HG02973 (cell line): ENCODE measurements around the gene DST.

Source experiments
- ATAC-seq: cut with Tn5 transposase; IDR thresholded peaks from one replicate; pipeline ENCODE4 v1.9.1; 2021; ENCODE audit warnings: moderate library complexity; ENCODE audit not compliant: unreplicated experiment

DST gene

DNA sequence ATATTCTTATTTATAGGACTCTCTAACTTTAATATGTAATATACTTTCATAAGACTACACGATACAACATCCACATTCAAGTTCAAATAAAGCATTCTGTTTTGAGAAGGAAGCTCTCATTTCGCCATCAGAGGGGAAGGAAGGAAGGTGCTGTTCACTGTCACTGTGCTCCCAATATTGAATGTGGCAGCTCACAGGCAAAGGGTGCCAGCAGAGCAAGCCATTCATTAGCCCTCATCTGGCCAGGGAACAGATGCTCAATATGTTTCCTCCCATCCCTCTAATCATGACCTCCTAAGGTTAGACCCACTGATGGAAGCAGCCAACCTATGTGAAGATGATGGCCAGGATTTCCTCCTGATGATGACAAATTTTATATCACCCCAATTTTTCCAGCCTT, 154.4 kb downstream of the DST start:
- ATAC-seq, result no peak

GRCh38 chr6:56486681-56487080, 156.0 kb downstream of the DST start:
- no peak for ATAC-seq

GRCh38 chr6:56484669-56485068, 158.0 kb downstream of the DST start:
- no peak for ATAC-seq

DNA sequence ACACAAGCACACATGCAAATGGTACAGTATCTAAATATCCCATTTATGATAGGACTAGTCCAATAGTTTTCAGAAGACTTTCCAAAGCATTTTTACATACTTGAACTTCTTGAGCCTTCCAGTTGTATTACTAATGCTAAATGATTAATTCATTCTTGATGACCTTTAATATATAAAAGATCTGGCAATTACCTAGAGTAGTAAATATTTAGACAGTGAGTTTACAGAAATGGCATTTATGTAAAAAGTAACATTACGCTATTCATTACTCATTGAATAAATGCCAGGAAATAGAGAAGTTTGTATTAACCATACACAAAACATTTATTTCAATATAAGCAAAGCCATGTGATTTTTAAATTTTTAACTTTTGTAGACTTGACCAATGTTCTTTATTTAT, 158.8 kb downstream of the DST start:
- ATAC-seq, result no peak

GRCh38 chr6:56482525-56482924, 160.2 kb downstream of the DST start:
- ATAC-seq, result no peak

GRCh38 chr6:56481957-56482356, 160.7 kb downstream of the DST start:
- no peak for ATAC-seq

DNA sequence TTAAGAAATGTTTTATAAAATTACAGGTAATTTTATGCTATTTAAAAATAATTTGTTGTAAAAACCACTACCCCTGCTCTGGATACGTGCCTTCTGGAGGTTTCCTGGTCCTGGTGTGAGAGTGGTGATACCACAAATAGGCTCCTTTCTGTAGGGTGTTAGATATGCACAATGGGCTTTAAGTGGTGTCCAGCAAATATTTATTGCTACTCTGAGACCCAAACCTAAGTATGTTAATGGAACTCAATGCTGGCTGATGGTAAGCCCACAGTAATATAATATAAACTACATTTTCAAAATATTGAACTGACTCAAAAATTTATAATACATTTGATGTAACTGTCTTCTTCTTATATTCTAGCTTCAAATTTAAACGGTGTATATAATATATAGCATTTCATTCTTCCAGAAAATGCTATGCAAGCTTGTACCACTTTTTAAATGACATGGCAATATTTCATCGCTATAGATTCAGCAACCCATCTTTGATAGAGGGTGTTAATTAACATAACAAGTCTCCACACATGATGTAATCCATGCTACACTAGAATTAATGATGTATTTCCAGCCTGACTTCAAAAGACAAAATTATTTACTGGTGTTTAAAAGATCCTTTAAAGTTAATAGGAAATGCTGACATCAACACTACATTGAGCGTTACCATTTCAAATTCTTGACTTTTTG, 161.9 kb downstream of the DST start:
- no peak for ATAC-seq

GRCh38 chr6:56480246-56480645, 162.4 kb downstream of the DST start:
- ATAC-seq, result no peak

DNA sequence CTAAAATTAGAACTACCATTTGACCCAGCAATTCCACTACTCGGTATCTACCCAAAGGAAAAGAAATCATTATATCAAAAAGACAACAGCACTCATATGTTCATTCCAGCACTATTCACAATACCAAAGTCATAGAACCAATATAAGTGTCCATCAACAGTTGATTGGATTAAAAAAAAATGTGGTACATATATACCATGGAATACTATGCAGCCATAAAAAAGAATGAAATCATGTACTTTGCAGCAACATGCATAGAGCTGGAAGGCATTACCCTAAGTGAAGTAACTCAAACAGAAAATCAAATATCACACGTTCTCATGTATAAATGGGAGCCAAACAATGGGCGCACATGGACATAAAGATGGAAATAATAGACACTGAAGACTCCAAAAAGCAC, 163.3 kb downstream of the DST start:
- no peak for ATAC-seq

DNA sequence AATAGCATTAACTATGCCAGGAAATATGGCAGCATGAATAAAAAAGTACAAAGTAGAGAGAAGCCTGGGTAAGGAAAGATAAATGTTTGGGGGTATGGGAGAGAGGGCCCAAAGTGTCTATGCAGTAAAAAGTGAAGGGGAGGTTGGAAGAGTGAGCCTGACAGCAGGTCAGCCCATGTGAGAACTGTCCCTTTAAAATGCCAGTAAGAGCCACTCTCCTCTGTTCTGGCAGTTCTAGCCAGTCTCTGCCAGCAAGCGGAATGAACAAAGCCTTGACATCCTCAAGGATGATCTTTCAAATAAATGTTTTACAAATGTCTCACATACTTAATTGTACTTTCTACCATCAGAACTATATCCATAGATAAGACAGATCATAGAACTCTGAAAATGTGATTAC, 164.5 kb downstream of the DST start:
- ATAC-seq, result no peak

DNA sequence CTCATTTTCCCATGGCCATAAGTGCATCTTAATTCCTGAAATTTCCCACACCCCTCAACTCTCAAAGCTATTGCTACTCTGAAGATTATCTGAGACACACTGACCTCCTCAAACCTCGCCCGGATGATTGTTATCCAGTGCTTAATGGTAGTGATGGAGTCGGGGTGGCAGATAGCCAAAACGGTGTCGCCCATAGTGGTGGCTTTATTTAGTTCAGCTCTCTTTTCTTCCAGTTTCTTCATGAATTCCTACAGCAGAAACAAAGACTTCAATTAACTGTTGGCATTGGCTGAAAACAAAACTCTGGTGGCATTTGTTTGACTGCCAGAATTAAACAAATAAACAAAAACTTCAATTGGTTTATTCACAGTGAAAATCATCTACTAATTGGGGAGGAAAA, 165.4 kb downstream of the DST start:
- no peak for ATAC-seq

- ATAC-seq, result no peak
Observed at GRCh38 chr6:56475736-56476457, 166.8 kb downstream of the DST start.

DNA sequence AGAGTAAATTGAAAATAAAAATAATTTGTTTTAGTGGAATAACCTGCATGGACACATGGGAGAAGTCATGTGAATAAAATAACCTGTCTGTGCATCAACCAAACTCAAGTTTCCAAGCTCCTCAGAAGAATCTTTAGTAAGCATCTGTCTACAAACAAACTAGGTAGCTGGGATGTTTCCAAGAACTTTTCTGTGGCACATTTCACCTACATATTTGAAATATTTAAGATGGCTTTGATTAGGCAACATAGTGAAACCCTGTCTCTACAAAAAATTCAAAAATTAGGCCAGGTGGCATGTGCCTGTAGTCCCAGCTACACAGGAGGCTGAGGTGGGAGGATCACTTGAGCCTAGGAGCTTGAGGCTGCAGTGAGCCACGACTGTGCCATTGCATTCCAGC, 168.2 kb downstream of the DST start:
- no peak for ATAC-seq

GRCh38 chr6:56463443-56463842, 179.2 kb downstream of the DST start:
- no peak for ATAC-seq

DNA sequence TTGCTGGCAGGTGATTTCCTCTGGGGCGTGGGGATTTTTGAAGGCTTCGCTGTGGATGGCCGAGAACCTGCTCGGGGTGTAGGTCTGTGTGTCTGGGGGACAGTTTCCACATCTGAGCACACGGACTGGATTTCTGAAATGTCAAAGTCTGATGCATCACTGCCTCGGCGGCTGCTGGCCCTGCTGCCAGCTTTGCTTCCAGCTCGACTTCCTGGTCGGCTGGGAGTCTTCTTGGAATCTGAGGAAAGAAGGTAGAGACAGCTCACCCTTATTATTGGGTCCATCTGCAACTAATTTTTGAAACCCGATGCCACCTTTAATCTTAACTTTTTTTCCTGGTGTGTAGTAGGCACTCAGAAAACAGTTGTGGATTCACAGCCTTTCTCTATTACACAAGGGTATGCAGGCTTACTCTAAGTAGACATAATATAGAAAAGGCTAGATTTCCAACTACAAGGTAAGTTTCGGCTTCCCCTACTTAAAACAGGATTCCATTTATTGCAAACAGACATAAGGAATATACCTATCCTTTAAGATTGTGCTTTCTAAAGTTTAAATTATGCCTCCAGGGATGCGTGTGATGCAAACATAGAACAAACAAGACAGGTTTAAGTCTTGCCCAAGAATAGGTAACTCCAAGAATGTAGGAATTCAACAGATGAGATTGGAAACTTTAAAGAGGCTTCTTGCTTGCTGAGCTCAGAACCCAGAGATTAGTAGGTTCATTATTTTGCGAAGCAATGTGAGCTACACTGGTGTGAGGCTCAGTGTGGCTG, 183.5 kb downstream of the DST start:
- no peak for ATAC-seq

GRCh38 chr6:56458324-56458884, 184.3 kb downstream of the DST start:
- ATAC-seq, result no peak

- no peak for ATAC-seq
Observed at GRCh38 chr6:56456785-56457184, 185.9 kb downstream of the DST start.

DNA sequence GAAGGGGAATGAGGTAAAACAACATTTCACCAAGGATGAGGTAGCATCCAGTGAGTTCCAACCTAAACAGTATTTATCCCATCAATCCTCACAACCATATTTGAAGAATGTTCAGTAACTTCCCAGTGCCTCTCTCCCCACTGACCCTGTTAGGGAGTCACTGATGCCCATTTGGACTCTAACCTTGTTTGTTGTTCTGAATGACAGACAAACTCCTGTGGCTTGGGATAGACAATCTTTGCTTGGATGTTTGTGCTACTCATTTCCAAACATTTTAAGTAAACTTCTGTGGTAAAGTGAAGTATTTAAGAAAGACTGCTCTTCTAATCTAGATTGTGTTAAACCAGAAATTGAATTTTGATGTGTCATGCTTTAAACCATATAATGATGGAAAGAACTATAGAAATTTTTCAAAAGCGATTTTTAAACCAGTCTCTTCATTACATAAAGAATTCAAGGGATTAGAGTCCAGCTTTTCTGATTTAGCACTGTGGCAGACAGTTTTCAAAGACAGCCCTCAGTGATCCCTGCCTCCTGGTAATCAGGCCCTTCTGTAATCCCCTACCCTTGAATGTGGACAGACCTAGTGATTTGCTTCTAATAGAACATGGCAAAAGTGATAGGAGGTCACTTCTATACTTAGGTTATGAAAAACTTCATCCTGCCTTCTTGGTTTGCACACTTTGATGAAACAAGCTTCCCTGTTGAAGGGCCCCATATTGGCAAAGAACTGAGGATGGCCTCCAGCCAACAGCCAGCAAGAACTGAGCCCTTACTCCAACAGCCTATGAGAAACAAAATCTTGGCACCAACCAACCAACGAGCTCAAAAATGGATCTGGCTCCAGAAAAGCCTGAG, 191.6 kb downstream of the DST start:
- ATAC-seq, result no peak

DNA sequence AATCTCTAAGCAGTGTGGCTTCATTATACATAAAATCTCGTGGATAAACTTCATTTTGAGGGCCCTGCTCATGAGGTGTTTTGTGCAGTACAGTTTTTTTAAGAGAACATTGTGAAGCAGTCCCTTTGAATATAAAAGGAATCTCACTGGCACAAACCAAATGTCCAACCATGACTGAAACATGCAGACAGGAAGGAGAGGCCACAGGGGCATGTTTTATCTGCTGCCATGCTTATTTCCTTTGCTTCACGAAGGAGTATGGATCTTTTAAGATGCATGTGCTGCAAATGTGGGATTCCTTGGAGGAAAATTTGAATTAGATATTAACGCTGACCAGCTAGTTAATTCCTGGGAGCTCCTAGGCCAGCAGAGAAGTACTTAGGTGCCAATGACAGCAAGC, 192.3 kb downstream of the DST start:
- no peak for ATAC-seq

GRCh38 chr6:56448046-56448445, 194.6 kb downstream of the DST start:
- no peak for ATAC-seq

GRCh38 chr6:56445818-56446217, 196.9 kb downstream of the DST start:
- no peak for ATAC-seq
